ENCODE measurements around the gene DDX27.
A peak's percentile ranks its signal among the peaks of the same experiment; 100 is the strongest.

DDX27 gene

GRCh38 chr20:49276161-49276960 lies 57.1 kb downstream of the DDX27 start:
- peaks cover 29 to 44% (median 42%) of the 10 kb centered on the region in 5 donors for H3K36me3 ChIP-seq (ENCODE audit: control insufficient read depth in 5 of 5, insufficient read depth in 5 of 5, low read length in 5 of 5)
- H3K4me1 ChIP-seq (ENCODE audit: control insufficient read depth in 5 of 5, insufficient read depth in 5 of 5, low read length in 5 of 5) = peaks cover 12 to 69% (median 52%) of the 10 kb centered on the region in 5 donors
- peak overlapping the region; percentile 81 to 99 (median 91) for H3K4me3 ChIP-seq (ENCODE audit: low read depth in 1 of 5, low read length in 5 of 5)
- H3K27me3 ChIP-seq (ENCODE audit: control insufficient read depth in 5 of 5, insufficient read depth in 4 of 5, low read length in 5 of 5) = peaks cover 0 to 3% (median 0%) of the 10 kb centered on the region in 5 donors
- peak overlapping the region; percentile 75 to 97 (median 95) for H3K9ac ChIP-seq (ENCODE audit: low read length in 5 of 5)
- peaks cover 0 to 13% (median 10%) of the 10 kb centered on the region in 5 donors for H3K9me3 ChIP-seq (ENCODE audit: control insufficient read depth in 5 of 5, low read length in 5 of 5)
- H3K27ac ChIP-seq (ENCODE audit: low read depth, low read length) = peak overlapping the region; percentile 97

- Histone ChIP-seq H3K4me3 (ENCODE audit: low read depth in 1 of 5, low read length in 5 of 5) (peak overlapping the region; percentile 81 to 99 (median 91)), H3K9ac (ENCODE audit: low read length in 5 of 5) (peak overlapping the region; percentile 75 to 97 (median 95)), H3K27me3 (ENCODE audit: control insufficient read depth in 5 of 5, insufficient read depth in 4 of 5, low read length in 5 of 5) (peaks cover 0 to 3% (median 0%) of the 10 kb centered on the region in 5 donors), H3K36me3 (ENCODE audit: control insufficient read depth in 5 of 5, insufficient read depth in 5 of 5, low read length in 5 of 5) (peaks cover 32 to 46% (median 43%) of the 10 kb centered on the region in 5 donors), H3K4me1 (ENCODE audit: control insufficient read depth in 5 of 5, insufficient read depth in 5 of 5, low read length in 5 of 5) (peaks cover 12 to 74% (median 56%) of the 10 kb centered on the region in 5 donors), H3K9me3 (ENCODE audit: control insufficient read depth in 5 of 5, low read length in 5 of 5) (peaks cover 0 to 19% (median 10%) of the 10 kb centered on the region in 5 donors), H3K27ac (ENCODE audit: low read depth, low read length) (peak overlapping the region; percentile 97)
These were observed 58.0 kb downstream of the DDX27 start for GRCh38 chr20:49276961-49277785.

GRCh38 chr20:49277786-49278035 lies 58.5 kb downstream of the DDX27 start:
- H3K27ac ChIP-seq (ENCODE audit: low read depth, low read length) = peak overlapping the region; percentile 97
- H3K36me3 ChIP-seq (ENCODE audit: control insufficient read depth in 5 of 5, insufficient read depth in 5 of 5, low read length in 5 of 5) = peaks cover 32 to 47% (median 44%) of the 10 kb centered on the region in 5 donors
- H3K9me3 ChIP-seq (ENCODE audit: control insufficient read depth in 5 of 5, low read length in 5 of 5) = peaks cover 0 to 19% (median 11%) of the 10 kb centered on the region in 5 donors
- peaks cover 12 to 74% (median 62%) of the 10 kb centered on the region in 5 donors for H3K4me1 ChIP-seq (ENCODE audit: control insufficient read depth in 5 of 5, insufficient read depth in 5 of 5, low read length in 5 of 5)
- H3K4me3 ChIP-seq (ENCODE audit: low read depth in 1 of 5, low read length in 5 of 5) = peak overlapping the region; percentile 81 to 99 (median 91)
- peak overlapping the region; percentile 56 to 97 (median 95) for H3K9ac ChIP-seq (ENCODE audit: low read length in 5 of 5)
- H3K27me3 ChIP-seq (ENCODE audit: control insufficient read depth in 5 of 5, insufficient read depth in 4 of 5, low read length in 5 of 5) = peaks cover 0 to 3% (median 0%) of the 10 kb centered on the region in 5 donors

GRCh38 chr20:49278036-49278817 lies 59.0 kb downstream of the DDX27 start, which contains the start of gene ZNFX1:
ZNFX1 (minus strand) TSS chr20:49278057; CDS start chr20:49275839, 2,218 bp downstream.
- Histone ChIP-seq H3K36me3 (ENCODE audit: control insufficient read depth in 5 of 5, insufficient read depth in 5 of 5, low read length in 5 of 5) (peaks cover 34 to 51% (median 49%) of the 10 kb centered on the region in 5 donors), H3K9ac (ENCODE audit: low read length in 5 of 5) (peak within 1 kb of the TSS; percentile 90 to 97 (median 95)), H3K9me3 (ENCODE audit: control insufficient read depth in 5 of 5, low read length in 5 of 5) (peaks cover 0 to 19% (median 11%) of the 10 kb centered on the region in 5 donors), H3K4me1 (ENCODE audit: control insufficient read depth in 5 of 5, insufficient read depth in 5 of 5, low read length in 5 of 5) (peaks cover 12 to 75% (median 66%) of the 10 kb centered on the region in 5 donors), H3K4me3 (ENCODE audit: low read depth in 1 of 5, low read length in 5 of 5) (peak within 1 kb of the TSS; percentile 91 to 99 (median 91)), H3K27me3 (ENCODE audit: control insufficient read depth in 5 of 5, insufficient read depth in 4 of 5, low read length in 5 of 5) (peaks cover 0 to 3% (median 0%) of the 10 kb centered on the region in 5 donors), H3K27ac (ENCODE audit: low read depth, low read length) (peak within 1 kb of the TSS; percentile 97)

GRCh38 chr20:49278818-49279676 lies 59.8 kb downstream of the DDX27 start:
- Histone ChIP-seq H3K4me3 (ENCODE audit: low read depth in 1 of 5, low read length in 5 of 5) (peak overlapping the region; percentile 91 to 99 (median 91)), H3K27ac (ENCODE audit: low read depth, low read length) (peak overlapping the region; percentile 97), H3K9ac (ENCODE audit: low read length in 5 of 5) (peak overlapping the region; percentile 76 to 96 (median 90)), H3K9me3 (ENCODE audit: control insufficient read depth in 5 of 5, low read length in 5 of 5) (peaks cover 0 to 22% (median 11%) of the 10 kb centered on the region in 5 donors), H3K27me3 (ENCODE audit: control insufficient read depth in 5 of 5, insufficient read depth in 4 of 5, low read length in 5 of 5) (peaks cover 0 to 3% (median 0%) of the 10 kb centered on the region in 5 donors), H3K4me1 (ENCODE audit: control insufficient read depth in 5 of 5, insufficient read depth in 5 of 5, low read length in 5 of 5) (peaks cover 12 to 75% (median 65%) of the 10 kb centered on the region in 5 donors), H3K36me3 (ENCODE audit: control insufficient read depth in 5 of 5, insufficient read depth in 5 of 5, low read length in 5 of 5) (peaks cover 38 to 52% (median 50%) of the 10 kb centered on the region in 5 donors)

GRCh38 chr20:49279677-49280462 lies 60.7 kb downstream of the DDX27 start:
- peak overlapping the region; percentile 97 for H3K27ac ChIP-seq (ENCODE audit: low read depth, low read length)

GRCh38 chr20:49280463-49281058 lies 61.3 kb downstream of the DDX27 start:
- Histone ChIP-seq H3K9me3 (ENCODE audit: control insufficient read depth in 5 of 5, low read length in 5 of 5) (peaks cover 0 to 26% (median 15%) of the 10 kb centered on the region in 5 donors), H3K4me1 (ENCODE audit: control insufficient read depth in 5 of 5, insufficient read depth in 5 of 5, low read length in 5 of 5) (peaks cover 10 to 71% (median 59%) of the 10 kb centered on the region in 5 donors), H3K36me3 (ENCODE audit: control insufficient read depth in 5 of 5, insufficient read depth in 5 of 5, low read length in 5 of 5) (peaks cover 49 to 60% (median 59%) of the 10 kb centered on the region in 5 donors), H3K27ac (ENCODE audit: low read depth, low read length) (peak overlapping the region; percentile 97), H3K27me3 (ENCODE audit: control insufficient read depth in 5 of 5, insufficient read depth in 4 of 5, low read length in 5 of 5) (peaks cover 0 to 3% (median 0%) of the 10 kb centered on the region in 5 donors), H3K9ac (ENCODE audit: low read length in 5 of 5) (no peak overlapping the region), H3K4me3 (ENCODE audit: low read depth in 1 of 5, low read length in 5 of 5) (peak overlapping the region; percentile 91 to 99 (median 91))

More at GRCh38 chr20:49279677-49280462, 60.7 kb downstream of the DDX27 start:
- peaks cover 42 to 58% (median 57%) of the 10 kb centered on the region in 5 donors for H3K36me3 ChIP-seq (ENCODE audit: control insufficient read depth in 5 of 5, insufficient read depth in 5 of 5, low read length in 5 of 5)
- H3K4me3 ChIP-seq (ENCODE audit: low read depth in 1 of 5, low read length in 5 of 5) = peak overlapping the region; percentile 91 to 99 (median 91)
- peak overlapping the region in 1 of 5 donors; percentile 2 for H3K9ac ChIP-seq (ENCODE audit: low read length in 5 of 5)
- H3K4me1 ChIP-seq (ENCODE audit: control insufficient read depth in 5 of 5, insufficient read depth in 5 of 5, low read length in 5 of 5) = peaks cover 12 to 77% (median 65%) of the 10 kb centered on the region in 5 donors
- H3K9me3 ChIP-seq (ENCODE audit: control insufficient read depth in 5 of 5, low read length in 5 of 5) = peaks cover 0 to 22% (median 11%) of the 10 kb centered on the region in 5 donors
- peaks cover 0 to 3% (median 0%) of the 10 kb centered on the region in 5 donors for H3K27me3 ChIP-seq (ENCODE audit: control insufficient read depth in 5 of 5, insufficient read depth in 4 of 5, low read length in 5 of 5)

All from subcutaneous abdominal adipose tissue (tissue), 5 donors.